ENCODE measurements around the gene SOBP.

The SOBP gene

GRCh38 chr6:107607116-107607515 lies 117.2 kb downstream of the SOBP start:
- no peak for TF ChIP-seq ZNF274 (IDR thresholded peaks at IDR 0.05; ENCODE audit: low read depth, low read length)

GRCh38 chr6:107611094-107611810 lies 121.3 kb downstream of the SOBP start:
- no peak overlapping the region for H3K4me3 ChIP-seq (ENCODE audit: low read length)
- TF ChIP-seq ZNF274 (IDR thresholded peaks at IDR 0.05; ENCODE audit: low read depth, low read length), result no peak

More at GRCh38 chr6:107607116-107607515, 117.2 kb downstream of the SOBP start:
- no peak overlapping the region for H3K4me3 ChIP-seq (ENCODE audit: low read length)

- no peak for TF ChIP-seq ZNF274 (IDR thresholded peaks at IDR 0.05; ENCODE audit: low read depth, low read length)
- H3K4me3 ChIP-seq (ENCODE audit: low read length), result no peak overlapping the region
These were observed 123.0 kb downstream of the SOBP start for GRCh38 chr6:107612762-107613415.

- no peak for TF ChIP-seq ZNF274 (IDR thresholded peaks at IDR 0.05; ENCODE audit: low read depth, low read length)
- H3K4me3 ChIP-seq (ENCODE audit: low read length), result no peak overlapping the region
These were observed 123.9 kb downstream of the SOBP start for GRCh38 chr6:107613651-107614379.

GRCh38 chr6:107614828-107615227 lies 124.9 kb downstream of the SOBP start:
- H3K4me3 ChIP-seq (ENCODE audit: low read length), result no peak overlapping the region
- no peak for TF ChIP-seq ZNF274 (IDR thresholded peaks at IDR 0.05; ENCODE audit: low read depth, low read length)

GRCh38 chr6:107616775-107617174 lies 126.9 kb downstream of the SOBP start:
- H3K4me3 ChIP-seq (ENCODE audit: low read length), result no peak overlapping the region
- TF ChIP-seq ZNF274 (IDR thresholded peaks at IDR 0.05; ENCODE audit: low read depth, low read length), result no peak

- H3K4me3 ChIP-seq (ENCODE audit: low read length), result no peak overlapping the region
- no peak for TF ChIP-seq ZNF274 (IDR thresholded peaks at IDR 0.05; ENCODE audit: low read depth, low read length)
These were observed 127.5 kb downstream of the SOBP start for GRCh38 chr6:107617341-107617932.

- TF ChIP-seq ZNF274 (IDR thresholded peaks at IDR 0.05; ENCODE audit: low read depth, low read length), result no peak
- H3K4me3 ChIP-seq (ENCODE audit: low read length), result no peak overlapping the region
These were observed 128.8 kb downstream of the SOBP start for GRCh38 chr6:107618672-107619071.

GRCh38 chr6:107620732-107621131 lies 130.8 kb downstream of the SOBP start:
- no peak overlapping the region for H3K4me3 ChIP-seq (ENCODE audit: low read length)
- no peak for TF ChIP-seq ZNF274 (IDR thresholded peaks at IDR 0.05; ENCODE audit: low read depth, low read length)

- no peak for TF ChIP-seq ZNF274 (IDR thresholded peaks at IDR 0.05; ENCODE audit: low read depth, low read length)
These were observed 131.5 kb downstream of the SOBP start for GRCh38 chr6:107621229-107621937.

GRCh38 chr6:107622269-107622668 lies 132.4 kb downstream of the SOBP start:
- H3K4me3 ChIP-seq (ENCODE audit: low read length), result no peak overlapping the region
- TF ChIP-seq ZNF274 (IDR thresholded peaks at IDR 0.05; ENCODE audit: low read depth, low read length), result no peak

More at GRCh38 chr6:107621229-107621937, 131.5 kb downstream of the SOBP start:
- no peak overlapping the region for H3K4me3 ChIP-seq (ENCODE audit: low read length)

GRCh38 chr6:107624050-107624449 lies 134.1 kb downstream of the SOBP start:
- no peak for TF ChIP-seq ZNF274 (IDR thresholded peaks at IDR 0.05; ENCODE audit: low read depth, low read length)
- H3K4me3 ChIP-seq (ENCODE audit: low read length), result no peak overlapping the region

GRCh38 chr6:107624541-107624940 lies 134.6 kb downstream of the SOBP start:
- H3K4me3 ChIP-seq (ENCODE audit: low read length), result no peak overlapping the region
- no peak for TF ChIP-seq ZNF274 (IDR thresholded peaks at IDR 0.05; ENCODE audit: low read depth, low read length)

GRCh38 chr6:107625264-107625663 lies 135.3 kb downstream of the SOBP start:
- no peak for TF ChIP-seq ZNF274 (IDR thresholded peaks at IDR 0.05; ENCODE audit: low read depth, low read length)
- no peak overlapping the region for H3K4me3 ChIP-seq (ENCODE audit: low read length)

Data from GM08714 (cell line).